SK-N-SH (cell line): Measurements from ENCODE around the gene ZDHHC24. TPM values are rescaled to one million over a fixed set of nuclear protein-coding genes. Genes with fewer than 3 reads are reported as not detected.

ENCODE experiments used
- CTCF ChIA-PET: fragments of 300-600, 350-600 bp; formaldehyde crosslinking; extraction: SDS; loops from one replicate; lab custom pipeline; 2021; lab: Yijun Ruan, JAX
- POLR2A ChIA-PET: fragments of 350-600 bp; sonication (Branson Sonifier 250); formaldehyde crosslinking; extraction: SDS; loops from one replicate; lab custom pipeline; 2020; ENCODE audit warnings: antibody characterized with exemption, inconsistent platforms; lab: Yijun Ruan, JAX
- DNase-seq: peaks from one replicate; pipeline ENCODE4 v3.0.0; 2012
- H2AFZ ChIP-seq: fragments of 200-600 bp; sonication (generic); 2 replicates; pipeline ENCODE4 v1.8.1; 2016; ENCODE audit warnings: antibody characterized with exemption, mild to moderate bottlenecking, low read depth
- H3F3A ChIP-seq: fragments of 200-600 bp; sonication (generic); replicated peaks from 2 replicates; pipeline ENCODE3; 2016; ENCODE audit warnings: antibody characterized with exemption, mild to moderate bottlenecking; ENCODE audit not compliant: insufficient read depth
- H3K27ac ChIP-seq, 2 experiments: fragments of 200-500 bp in 1 of 2; fragments of 200-600 bp in 1 of 2; sonication (Bioruptor generic) in 1 of 2; sonication (generic), shearing (Covaris generic) in 1 of 2; 2 replicates each; pipeline versions ENCODE4 v1.5.1 to v1.6.1; 2014 to 2016; ENCODE audit warnings: low read depth in 2 of 2, inconsistent platforms in 1 of 2, low read length in 1 of 2, mild to moderate bottlenecking in 1 of 2, mixed read lengths in 1 of 2
- H3K27me3 ChIP-seq: fragments of 200-600 bp; sonication (generic), shearing (Covaris generic); 2 replicates; pipeline ENCODE4 v1.6.1; 2016; ENCODE audit warnings: mixed run types; ENCODE audit not compliant: insufficient read depth
- H3K36me3 ChIP-seq, 2 experiments: fragments of 200-500 bp in 1 of 2; fragments of 200-600 bp in 1 of 2; sonication (Bioruptor generic) in 1 of 2; sonication (generic) in 1 of 2; replicated peaks in 1 of 2; 2 replicates each; pipeline versions ENCODE3 to v1.5.1; 2014 to 2016; ENCODE audit warnings: low read length in 1 of 2, mild to moderate bottlenecking in 1 of 2; ENCODE audit not compliant: insufficient read depth in 2 of 2, control insufficient read depth in 1 of 2
- H3K4me1 ChIP-seq, 2 experiments: fragments of 200-500 bp in 1 of 2; fragments of 200-600 bp in 1 of 2; sonication (Bioruptor generic) in 1 of 2; sonication (generic), shearing (Covaris generic) in 1 of 2; 2 replicates each; pipeline versions ENCODE4 v1.5.1 to v1.6.1; 2014 to 2016; ENCODE audit warnings: low read depth in 1 of 2, low read length in 1 of 2, mixed run types in 1 of 2; ENCODE audit not compliant: insufficient read depth in 2 of 2, control insufficient read depth in 1 of 2
- H3K4me2 ChIP-seq: fragments of 200-600 bp; sonication (generic), shearing (Covaris generic); 2 replicates; pipeline ENCODE4 v1.6.1; 2017; ENCODE audit warnings: mixed run types
- H3K4me3 ChIP-seq, 2 experiments: fragments of 200-500 bp in 1 of 2; fragments of 200-600 bp in 1 of 2; sonication (Bioruptor generic) in 1 of 2; sonication (generic), shearing (Covaris generic) in 1 of 2; 2 replicates each; pipeline versions ENCODE4 v1.5.1 to v1.8.1; 2014 to 2016; ENCODE audit warnings: low read depth in 2 of 2, inconsistent platforms in 1 of 2, low read length in 1 of 2, mild to moderate bottlenecking in 1 of 2, mixed read lengths in 1 of 2, moderate library complexity in 1 of 2
- H3K79me2 ChIP-seq: fragments of 200-600 bp; sonication (generic); 2 replicates; pipeline ENCODE4 v1.8.1; 2017; ENCODE audit warnings: mild to moderate bottlenecking; ENCODE audit not compliant: insufficient read depth
- H3K9ac ChIP-seq: fragments of 200-600 bp; sonication (generic); 2 replicates; pipeline ENCODE4 v1.6.1; 2017; ENCODE audit warnings: mixed run types
- H3K9me2 ChIP-seq: fragments of 200-600 bp; sonication (generic); 2 replicates; pipeline ENCODE4 v1.6.1; 2017; ENCODE audit warnings: mixed run types
- H3K9me3 ChIP-seq: fragments of 200-600 bp; sonication (generic); 2 replicates; pipeline ENCODE4 v1.6.1; 2017; ENCODE audit warnings: mixed run types, mild to moderate bottlenecking, moderate library complexity
- H4K20me1 ChIP-seq: fragments of 200-600 bp; sonication (generic); 2 replicates; pipeline ENCODE4 v1.6.1; 2017; ENCODE audit warnings: mild to moderate bottlenecking, mixed run types; ENCODE audit not compliant: insufficient read depth
- FOXM1 ChIP-seq: IDR thresholded peaks from 2 replicates; pipeline ENCODE4 v1.4.0; 2012; ENCODE audit warnings: low read depth, mild to moderate bottlenecking
- JUND ChIP-seq: IDR thresholded peaks from 2 replicates; pipeline ENCODE4 v1.4.0; 2012
- POLR2AphosphoS5 ChIP-seq: IDR thresholded peaks from 2 replicates; pipeline ENCODE4 v1.6.1; 2012; ENCODE audit warnings: low read depth, low read length
- RAD21 ChIP-seq: IDR thresholded peaks from 2 replicates; pipeline ENCODE4 v1.6.1; 2012; ENCODE audit warnings: mild to moderate bottlenecking, low read length
- SIN3A ChIP-seq: IDR thresholded peaks from 2 replicates; pipeline ENCODE4 v1.6.1; 2012; ENCODE audit warnings: low read depth, mild to moderate bottlenecking, low read length, moderate library complexity, borderline replicate concordance
- TAF1 ChIP-seq: IDR thresholded peaks from 2 replicates; pipeline ENCODE4 v1.6.1; 2012; ENCODE audit warnings: low read depth, mild to moderate bottlenecking, low read length, moderate library complexity, borderline replicate concordance
- WGBS: methylation state at CpG from one replicate; pipeline ENCODE4 v1.1.6; 2017; ENCODE audit warnings: low lambda C conversion rate; 5-methylcytosine and 5-hydroxymethylcytosine counted together
- polyA plus RNA-seq, 3 experiments: library from polyadenylated mRNA; depleted of rRNA; stranded (reverse); fragments of >200 nt; gene quantifications; 2 replicates each; pipeline ENCODE4 v1.2.3, GENCODE V29; 2012
- TF ChIP-seq, protein P1 (sequence below): fragments of 200-600 bp; sonication (generic); IDR thresholded peaks from 2 replicates; pipeline ENCODE4 v1.6.1; 2017; ENCODE audit warnings: antibody characterized with exemption, mild to moderate bottlenecking, moderate library complexity
- TF ChIP-seq, protein P2 (sequence below): IDR thresholded peaks from 2 replicates; pipeline ENCODE4 v1.4.0; 2012; ENCODE audit warnings: low read depth, borderline replicate concordance

Gene ZDHHC24
- polyA plus RNA-seq, 1 of the 3 experiments (the other 2 are of a cell fraction) = 13.1 TPM

DNA sequence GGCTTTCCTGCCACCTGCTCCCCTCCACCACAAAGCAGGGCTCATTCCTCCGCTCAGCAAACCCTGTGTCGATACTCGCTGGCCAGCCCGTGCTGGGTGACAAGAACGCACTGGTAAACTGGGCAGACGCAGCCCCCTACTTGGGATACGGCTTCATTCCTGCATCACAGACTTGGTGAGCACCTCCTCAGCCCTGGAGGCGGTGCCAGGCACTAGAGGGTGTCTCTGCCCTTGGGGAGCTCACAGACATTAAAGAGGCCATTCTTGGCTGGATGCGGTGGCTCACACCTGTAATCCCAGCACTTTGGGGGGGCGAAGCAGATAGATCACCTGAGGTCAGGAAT, 6.0 kb downstream of the ZDHHC24 start:
- H3K4me3 ChIP-seq = no peak overlapping the region
- no peak overlapping the region for H3K27ac ChIP-seq
- no peak for DNase-seq
- ChIA-PET POLR2A (interaction anchor here (0.6 kb wide), 1 partner anchor 20 kb away, joined by 3 read pairs; no protein-coding TSS in a partner anchor), CTCF (interaction anchor here (0.6 to 0.8 kb wide), 3 partner anchors 130 to 158 kb away, joined by 3 read pairs; partner anchors contain the start of gene RBM4B)
- no peaks in the 10 kb centered on the region for H3K9me3 ChIP-seq
- TF ChIP-seq POLR2AphosphoS5 = no peak
- peaks cover under 1% of the 10 kb centered on the region for H3K79me2 ChIP-seq
- no peaks in the 10 kb centered on the region for H4K20me1 ChIP-seq
- no peak overlapping the region for H3K4me2 ChIP-seq
- WGBS = 87% methylated on average over 8 of the region's 10 CpGs
- no peaks in the 10 kb centered on the region for H3F3A ChIP-seq
- H3K36me3 ChIP-seq = peaks cover 4 to 13% of the 10 kb centered on the region in 2 experiments
- H3K4me1 ChIP-seq = peaks cover 0 to 8% of the 10 kb centered on the region in 2 experiments; a peak in 1 of 4 replicates
- no peaks in the 10 kb centered on the region for H3K9me2 ChIP-seq
- H3K9ac ChIP-seq = no peak overlapping the region
- no peaks in the 10 kb centered on the region for H3K27me3 ChIP-seq
- no peak overlapping the region for H2AFZ ChIP-seq

- Histone ChIP-seq H3K4me1 (peaks cover 0 to 8% of the 10 kb centered on the region in 2 experiments; a peak in 1 of 4 replicates), H4K20me1 (no peaks in the 10 kb centered on the region), H2AFZ (no peak overlapping the region), H3K79me2 (no peaks in the 10 kb centered on the region), H3K9me2 (no peaks in the 10 kb centered on the region), H3K9ac (no peak overlapping the region), H3F3A (no peaks in the 10 kb centered on the region), H3K36me3 (peaks cover 4 to 13% of the 10 kb centered on the region in 2 experiments), H3K4me2 (no peak overlapping the region), H3K27ac (no peak overlapping the region), H3K27me3 (no peaks in the 10 kb centered on the region), H3K4me3 (no peak overlapping the region), H3K9me3 (no peaks in the 10 kb centered on the region)
- ChIA-PET POLR2A (no interaction called here), CTCF (interaction anchor here (0.6 to 0.8 kb wide), 3 partner anchors 138 to 158 kb away, joined by 3 to 4 read pairs (median 3); partner anchors contain the start of gene RBM4B)
- WGBS = 100% methylated on average over 1 of the region's 16 CpGs
- DNase-seq = no peak
- no peak for TF ChIP-seq RAD21
- TF ChIP-seq, protein P1, sequence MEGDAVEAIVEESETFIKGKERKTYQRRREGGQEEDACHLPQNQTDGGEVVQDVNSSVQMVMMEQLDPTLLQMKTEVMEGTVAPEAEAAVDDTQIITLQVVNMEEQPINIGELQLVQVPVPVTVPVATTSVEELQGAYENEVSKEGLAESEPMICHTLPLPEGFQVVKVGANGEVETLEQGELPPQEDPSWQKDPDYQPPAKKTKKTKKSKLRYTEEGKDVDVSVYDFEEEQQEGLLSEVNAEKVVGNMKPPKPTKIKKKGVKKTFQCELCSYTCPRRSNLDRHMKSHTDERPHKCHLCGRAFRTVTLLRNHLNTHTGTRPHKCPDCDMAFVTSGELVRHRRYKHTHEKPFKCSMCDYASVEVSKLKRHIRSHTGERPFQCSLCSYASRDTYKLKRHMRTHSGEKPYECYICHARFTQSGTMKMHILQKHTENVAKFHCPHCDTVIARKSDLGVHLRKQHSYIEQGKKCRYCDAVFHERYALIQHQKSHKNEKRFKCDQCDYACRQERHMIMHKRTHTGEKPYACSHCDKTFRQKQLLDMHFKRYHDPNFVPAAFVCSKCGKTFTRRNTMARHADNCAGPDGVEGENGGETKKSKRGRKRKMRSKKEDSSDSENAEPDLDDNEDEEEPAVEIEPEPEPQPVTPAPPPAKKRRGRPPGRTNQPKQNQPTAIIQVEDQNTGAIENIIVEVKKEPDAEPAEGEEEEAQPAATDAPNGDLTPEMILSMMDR = no peak
- TF ChIP-seq SIN3A = no peak
- TF ChIP-seq JUND = no peak
- no peak for TF ChIP-seq TAF1
- no peak for TF ChIP-seq FOXM1
- TF ChIP-seq, protein P2, sequence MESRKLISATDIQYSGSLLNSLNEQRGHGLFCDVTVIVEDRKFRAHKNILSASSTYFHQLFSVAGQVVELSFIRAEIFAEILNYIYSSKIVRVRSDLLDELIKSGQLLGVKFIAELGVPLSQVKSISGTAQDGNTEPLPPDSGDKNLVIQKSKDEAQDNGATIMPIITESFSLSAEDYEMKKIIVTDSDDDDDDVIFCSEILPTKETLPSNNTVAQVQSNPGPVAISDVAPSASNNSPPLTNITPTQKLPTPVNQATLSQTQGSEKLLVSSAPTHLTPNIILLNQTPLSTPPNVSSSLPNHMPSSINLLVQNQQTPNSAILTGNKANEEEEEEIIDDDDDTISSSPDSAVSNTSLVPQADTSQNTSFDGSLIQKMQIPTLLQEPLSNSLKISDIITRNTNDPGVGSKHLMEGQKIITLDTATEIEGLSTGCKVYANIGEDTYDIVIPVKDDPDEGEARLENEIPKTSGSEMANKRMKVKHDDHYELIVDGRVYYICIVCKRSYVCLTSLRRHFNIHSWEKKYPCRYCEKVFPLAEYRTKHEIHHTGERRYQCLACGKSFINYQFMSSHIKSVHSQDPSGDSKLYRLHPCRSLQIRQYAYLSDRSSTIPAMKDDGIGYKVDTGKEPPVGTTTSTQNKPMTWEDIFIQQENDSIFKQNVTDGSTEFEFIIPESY = no peak
Measured at GRCh38 chr11:66539170-66539869, 6.5 kb downstream of the ZDHHC24 start.
